ENCODE measurements around the gene CHST15.

DNA sequence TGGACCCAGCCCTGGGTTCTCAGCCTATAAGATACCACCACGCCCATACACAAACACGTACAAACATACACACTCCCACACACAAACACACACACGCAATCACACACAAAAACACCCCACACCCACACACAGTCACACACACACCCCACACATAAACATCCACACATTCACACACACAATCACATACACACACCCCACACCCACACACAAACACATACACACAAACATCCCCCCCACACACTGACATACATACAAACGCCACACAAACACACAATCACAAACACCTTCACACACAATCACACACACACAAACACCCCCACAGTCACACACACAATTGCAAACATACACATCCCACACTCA, 122.5 kb downstream of the CHST15 start:
- TF ChIP-seq, protein P1, sequence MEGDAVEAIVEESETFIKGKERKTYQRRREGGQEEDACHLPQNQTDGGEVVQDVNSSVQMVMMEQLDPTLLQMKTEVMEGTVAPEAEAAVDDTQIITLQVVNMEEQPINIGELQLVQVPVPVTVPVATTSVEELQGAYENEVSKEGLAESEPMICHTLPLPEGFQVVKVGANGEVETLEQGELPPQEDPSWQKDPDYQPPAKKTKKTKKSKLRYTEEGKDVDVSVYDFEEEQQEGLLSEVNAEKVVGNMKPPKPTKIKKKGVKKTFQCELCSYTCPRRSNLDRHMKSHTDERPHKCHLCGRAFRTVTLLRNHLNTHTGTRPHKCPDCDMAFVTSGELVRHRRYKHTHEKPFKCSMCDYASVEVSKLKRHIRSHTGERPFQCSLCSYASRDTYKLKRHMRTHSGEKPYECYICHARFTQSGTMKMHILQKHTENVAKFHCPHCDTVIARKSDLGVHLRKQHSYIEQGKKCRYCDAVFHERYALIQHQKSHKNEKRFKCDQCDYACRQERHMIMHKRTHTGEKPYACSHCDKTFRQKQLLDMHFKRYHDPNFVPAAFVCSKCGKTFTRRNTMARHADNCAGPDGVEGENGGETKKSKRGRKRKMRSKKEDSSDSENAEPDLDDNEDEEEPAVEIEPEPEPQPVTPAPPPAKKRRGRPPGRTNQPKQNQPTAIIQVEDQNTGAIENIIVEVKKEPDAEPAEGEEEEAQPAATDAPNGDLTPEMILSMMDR (IDR thresholded peaks at IDR 0.05): no peak
- TF ChIP-seq POLR2A (IDR thresholded peaks at IDR 0.05) (no peak), POLR2AphosphoS5 (IDR thresholded peaks at IDR 0.05) (no peak), EP300 (IDR thresholded peaks at IDR 0.05) (no peak)

Measured in sigmoid colon (tissue), 4 donors.